SK-N-SH (cell line): ENCODE results near the gene MADD.

Experiments used
- FOXJ3 ChIP-seq: sonication (generic); formaldehyde crosslinking; IDR thresholded peaks from 2 replicates; pipeline ENCODE4 v1.5.1; 2020; ENCODE audit warnings: mild to moderate bottlenecking, missing genetic modification reagents
- NFIC ChIP-seq: IDR thresholded peaks from 2 replicates; pipeline ENCODE4 v1.4.0; 2012; ENCODE audit warnings: borderline replicate concordance
- POLR2AphosphoS5 ChIP-seq: IDR thresholded peaks from 2 replicates; pipeline ENCODE4 v1.6.1; 2012; ENCODE audit warnings: low read depth, low read length
- RAD21 ChIP-seq: IDR thresholded peaks from 2 replicates; pipeline ENCODE4 v1.6.1; 2012; ENCODE audit warnings: mild to moderate bottlenecking, low read length
- TAF1 ChIP-seq: IDR thresholded peaks from 2 replicates; pipeline ENCODE4 v1.6.1; 2012; ENCODE audit warnings: low read depth, mild to moderate bottlenecking, low read length, moderate library complexity, borderline replicate concordance
- TEAD4 ChIP-seq: IDR thresholded peaks from 2 replicates; pipeline ENCODE4 v1.4.0; 2012; ENCODE audit warnings: mild to moderate bottlenecking, borderline replicate concordance; ENCODE audit not compliant: insufficient read depth
- YY1 ChIP-seq: IDR thresholded peaks from 2 replicates; pipeline ENCODE4 v1.4.0; 2012; ENCODE audit warnings: low read depth, mild to moderate bottlenecking
- TF ChIP-seq, protein P1 (sequence below): fragments of 200-600 bp; sonication (generic); IDR thresholded peaks from 2 replicates; pipeline ENCODE4 v1.6.1; 2017; ENCODE audit warnings: antibody characterized with exemption, mild to moderate bottlenecking, moderate library complexity

- TF ChIP-seq RAD21 (no peak), POLR2AphosphoS5 (no peak), TEAD4 (no peak), FOXJ3 (CRISPR knock-in tag) (no peak), NFIC (no peak), YY1 (no peak), TAF1 (no peak)
- TF ChIP-seq, protein P1, sequence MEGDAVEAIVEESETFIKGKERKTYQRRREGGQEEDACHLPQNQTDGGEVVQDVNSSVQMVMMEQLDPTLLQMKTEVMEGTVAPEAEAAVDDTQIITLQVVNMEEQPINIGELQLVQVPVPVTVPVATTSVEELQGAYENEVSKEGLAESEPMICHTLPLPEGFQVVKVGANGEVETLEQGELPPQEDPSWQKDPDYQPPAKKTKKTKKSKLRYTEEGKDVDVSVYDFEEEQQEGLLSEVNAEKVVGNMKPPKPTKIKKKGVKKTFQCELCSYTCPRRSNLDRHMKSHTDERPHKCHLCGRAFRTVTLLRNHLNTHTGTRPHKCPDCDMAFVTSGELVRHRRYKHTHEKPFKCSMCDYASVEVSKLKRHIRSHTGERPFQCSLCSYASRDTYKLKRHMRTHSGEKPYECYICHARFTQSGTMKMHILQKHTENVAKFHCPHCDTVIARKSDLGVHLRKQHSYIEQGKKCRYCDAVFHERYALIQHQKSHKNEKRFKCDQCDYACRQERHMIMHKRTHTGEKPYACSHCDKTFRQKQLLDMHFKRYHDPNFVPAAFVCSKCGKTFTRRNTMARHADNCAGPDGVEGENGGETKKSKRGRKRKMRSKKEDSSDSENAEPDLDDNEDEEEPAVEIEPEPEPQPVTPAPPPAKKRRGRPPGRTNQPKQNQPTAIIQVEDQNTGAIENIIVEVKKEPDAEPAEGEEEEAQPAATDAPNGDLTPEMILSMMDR = no peak
Observed at GRCh38 chr11:47271961-47272661, 2.2 kb downstream of the MADD start.
